GM12874 (cell line): ENCODE measurements around the gene NADK.

Experiments used
- TF ChIP-seq, protein P1 (sequence below): IDR thresholded peaks from 2 replicates; pipeline ENCODE4 v1.5.1; 2011; ENCODE audit warnings: low read depth, mild to moderate bottlenecking, control low read depth, low read length, moderate library complexity; ENCODE audit not compliant: insufficient read depth

NADK gene

GRCh38 chr1:1760715-1761114 is 17.6 kb downstream of the NADK start:
- TF ChIP-seq, protein P1, sequence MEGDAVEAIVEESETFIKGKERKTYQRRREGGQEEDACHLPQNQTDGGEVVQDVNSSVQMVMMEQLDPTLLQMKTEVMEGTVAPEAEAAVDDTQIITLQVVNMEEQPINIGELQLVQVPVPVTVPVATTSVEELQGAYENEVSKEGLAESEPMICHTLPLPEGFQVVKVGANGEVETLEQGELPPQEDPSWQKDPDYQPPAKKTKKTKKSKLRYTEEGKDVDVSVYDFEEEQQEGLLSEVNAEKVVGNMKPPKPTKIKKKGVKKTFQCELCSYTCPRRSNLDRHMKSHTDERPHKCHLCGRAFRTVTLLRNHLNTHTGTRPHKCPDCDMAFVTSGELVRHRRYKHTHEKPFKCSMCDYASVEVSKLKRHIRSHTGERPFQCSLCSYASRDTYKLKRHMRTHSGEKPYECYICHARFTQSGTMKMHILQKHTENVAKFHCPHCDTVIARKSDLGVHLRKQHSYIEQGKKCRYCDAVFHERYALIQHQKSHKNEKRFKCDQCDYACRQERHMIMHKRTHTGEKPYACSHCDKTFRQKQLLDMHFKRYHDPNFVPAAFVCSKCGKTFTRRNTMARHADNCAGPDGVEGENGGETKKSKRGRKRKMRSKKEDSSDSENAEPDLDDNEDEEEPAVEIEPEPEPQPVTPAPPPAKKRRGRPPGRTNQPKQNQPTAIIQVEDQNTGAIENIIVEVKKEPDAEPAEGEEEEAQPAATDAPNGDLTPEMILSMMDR: no peak

DNA sequence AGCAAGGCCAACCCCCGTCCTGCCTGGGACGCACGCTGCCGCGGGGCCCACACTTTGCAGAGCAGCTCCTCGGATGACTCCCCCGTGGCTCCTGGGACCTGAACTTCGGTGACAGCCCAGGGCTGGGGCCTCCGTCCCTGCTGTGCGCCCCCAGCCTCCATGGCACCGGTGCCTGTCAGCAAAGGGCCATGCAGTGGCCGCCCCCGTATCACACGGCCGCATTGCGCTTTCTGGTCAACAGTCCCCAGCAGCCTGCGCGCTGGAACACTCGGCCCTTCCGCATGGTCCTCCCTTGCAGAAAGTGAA is 18.0 kb downstream of the NADK start:
- TF ChIP-seq, protein P1: no peak

DNA sequence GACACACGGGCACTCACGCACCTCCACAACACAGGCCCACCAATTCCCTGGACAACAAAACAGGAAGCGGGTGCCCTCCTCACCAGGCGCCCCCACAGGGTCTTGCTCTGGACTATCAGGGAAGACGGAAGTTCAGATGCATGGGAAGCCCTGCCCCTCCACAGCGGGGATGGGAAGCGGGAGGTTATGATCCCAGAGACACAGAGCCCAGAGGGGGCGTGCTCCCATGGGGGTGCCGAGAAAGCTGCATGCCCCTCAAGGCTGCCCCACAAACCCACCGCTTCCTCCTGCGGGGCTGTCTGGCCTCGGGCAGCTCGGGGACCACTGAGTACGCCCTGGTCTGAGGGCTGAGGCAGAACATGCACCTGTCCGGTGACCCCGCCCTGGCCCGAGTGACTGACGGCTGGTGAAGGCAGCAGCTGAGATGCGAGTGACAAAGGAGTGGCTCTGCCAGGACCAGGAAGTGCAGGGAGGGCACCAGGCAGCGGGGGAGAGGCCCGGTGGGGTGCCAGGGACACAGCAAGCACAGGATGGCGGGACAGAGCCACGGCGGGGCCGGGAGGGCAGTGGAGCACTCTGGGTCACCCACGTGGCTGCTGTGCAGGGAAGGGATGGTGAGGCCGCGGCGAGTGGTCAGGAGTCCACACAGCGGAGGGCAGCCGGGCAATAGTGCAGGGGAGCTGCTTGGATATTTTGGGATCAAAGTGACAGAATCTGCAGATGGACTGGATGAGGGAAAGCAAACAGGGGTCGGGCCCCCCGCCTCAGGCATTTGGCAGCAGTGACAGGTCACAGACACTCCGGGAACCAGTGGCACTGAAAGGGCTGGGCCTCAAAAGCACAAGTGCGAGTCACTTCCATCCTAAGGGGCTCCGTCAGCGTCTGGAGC is 18.6 kb downstream of the NADK start:
- TF ChIP-seq, protein P1: no peak

DNA sequence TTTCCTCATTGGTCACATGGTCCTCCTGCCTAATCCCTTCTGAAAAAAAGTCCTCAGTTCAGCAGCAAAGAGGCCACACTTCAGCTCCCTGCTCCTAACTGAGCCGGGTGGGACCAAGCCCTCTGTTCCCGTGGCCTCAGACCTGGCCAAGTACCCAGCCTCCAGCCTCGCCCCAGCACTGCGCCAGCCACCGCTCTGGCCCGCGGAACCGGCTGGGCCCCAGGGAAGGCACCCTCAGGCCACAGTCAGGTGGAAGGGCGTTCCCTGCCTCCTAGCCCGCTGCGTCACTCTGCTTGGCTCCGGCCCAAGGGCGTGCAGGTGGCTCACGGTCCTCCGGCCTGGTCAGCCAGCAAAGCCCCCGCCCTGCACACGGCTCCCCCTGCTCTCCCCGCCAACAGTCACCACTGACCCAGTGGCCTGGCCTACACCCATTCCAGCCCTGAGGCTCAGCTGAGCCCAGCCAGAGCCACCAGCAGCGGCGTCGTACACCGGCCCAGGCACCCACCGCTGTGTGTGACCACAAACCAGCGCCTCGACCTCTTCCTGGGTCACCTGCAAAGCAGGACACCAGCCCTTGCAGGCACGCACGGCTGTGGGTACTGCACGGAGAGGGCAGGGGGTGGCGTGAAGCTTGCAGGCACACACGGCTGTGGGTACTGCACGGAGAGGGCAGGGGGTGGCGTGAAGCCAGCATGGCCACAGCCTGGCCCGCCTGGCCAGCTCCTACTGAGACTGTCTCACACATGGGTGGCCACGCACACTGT is 19.4 kb downstream of the NADK start:
- TF ChIP-seq, protein P1: no peak

DNA sequence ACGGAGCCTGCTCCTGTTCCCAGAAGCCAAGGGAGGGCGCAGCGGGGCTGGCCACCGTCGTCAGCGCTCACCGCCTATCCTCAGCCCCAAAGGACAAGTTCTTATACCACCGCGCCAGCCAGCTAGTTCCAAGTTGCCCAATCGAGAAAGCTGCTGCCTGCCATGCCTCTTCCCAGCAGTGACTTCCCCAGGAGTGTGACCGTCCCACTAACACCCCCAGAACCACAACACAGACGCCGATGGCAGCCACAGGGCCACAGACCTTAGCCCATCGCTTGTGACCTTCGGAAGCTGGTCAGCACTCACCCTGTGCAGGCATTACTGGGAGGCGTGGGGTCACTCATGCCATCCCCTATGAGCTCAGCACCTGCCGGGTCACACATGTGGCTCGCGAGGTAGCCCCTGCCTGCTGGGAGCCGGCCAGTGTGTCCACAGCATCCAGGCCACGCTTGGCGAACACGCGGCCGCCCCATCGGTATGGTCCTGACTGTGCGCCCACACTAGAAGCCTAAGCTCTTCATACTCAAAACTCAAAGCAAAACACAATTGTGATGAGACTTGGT is 20.1 kb downstream of the NADK start:
- TF ChIP-seq, protein P1: no peak

- TF ChIP-seq, protein P1: no peak
Observed at GRCh38 chr1:1757422-1758058, 20.7 kb downstream of the NADK start.
